AG09319 (cell line): ENCODE data around the gene UBE2J2.

Experiments used
- DNase-seq: peaks from one replicate; pipeline ENCODE4 v3.0.0-alpha.2; 2010; ENCODE audit warnings: low read depth; ENCODE audit errors: extremely low read depth
- TF ChIP-seq, protein P1 (sequence below): IDR thresholded peaks from 2 replicates; pipeline ENCODE4 v1.5.1; 2011; ENCODE audit warnings: low read depth, mild to moderate bottlenecking, inconsistent platforms, low read length, moderate library complexity

Gene UBE2J2

DNA sequence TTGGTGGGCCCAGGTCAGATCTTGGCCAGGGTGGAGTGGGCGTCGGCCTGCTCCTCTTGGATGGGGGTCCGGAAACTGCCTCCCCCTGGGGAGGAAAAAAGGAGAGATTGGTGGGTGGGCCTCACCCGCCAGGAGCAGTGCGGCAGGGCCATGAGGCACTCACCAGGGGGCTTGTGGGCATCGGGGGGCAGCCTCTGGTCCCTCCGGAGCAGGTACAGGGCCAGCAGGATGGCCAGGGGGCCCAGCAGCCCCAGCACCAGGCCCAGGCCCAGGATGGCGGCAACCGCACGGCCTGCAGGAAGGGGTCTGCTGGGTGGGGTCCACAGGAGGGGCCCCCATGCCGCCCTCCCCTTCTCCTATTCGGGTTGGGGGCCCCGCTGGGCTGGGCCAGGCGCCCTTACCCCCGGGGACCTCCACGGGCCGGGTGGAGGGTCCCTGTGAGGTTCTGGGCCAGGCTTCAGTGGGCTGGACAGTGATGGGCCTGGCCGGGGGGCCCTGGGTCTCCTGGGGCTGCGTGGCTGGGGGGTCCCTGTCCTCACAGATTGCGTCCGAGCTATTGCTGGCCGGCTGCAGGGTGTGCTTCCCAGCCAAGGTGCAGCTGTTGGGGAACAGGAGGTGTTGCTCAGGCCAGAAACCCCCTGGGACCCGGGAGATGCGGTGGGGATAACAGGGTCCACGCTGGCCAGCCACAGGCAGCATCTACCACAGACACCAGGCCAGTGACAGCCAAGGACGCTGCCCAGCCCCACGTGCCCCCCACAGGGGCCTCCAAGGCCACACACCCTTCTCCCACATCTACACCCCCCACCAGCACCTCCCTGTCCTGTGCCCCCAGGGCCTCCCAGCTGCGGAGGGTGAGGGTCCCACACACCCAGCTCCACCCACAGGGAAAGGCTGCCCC lies 61.9 kb downstream of the UBE2J2 start:
- DNase-seq, result no peak

DNA sequence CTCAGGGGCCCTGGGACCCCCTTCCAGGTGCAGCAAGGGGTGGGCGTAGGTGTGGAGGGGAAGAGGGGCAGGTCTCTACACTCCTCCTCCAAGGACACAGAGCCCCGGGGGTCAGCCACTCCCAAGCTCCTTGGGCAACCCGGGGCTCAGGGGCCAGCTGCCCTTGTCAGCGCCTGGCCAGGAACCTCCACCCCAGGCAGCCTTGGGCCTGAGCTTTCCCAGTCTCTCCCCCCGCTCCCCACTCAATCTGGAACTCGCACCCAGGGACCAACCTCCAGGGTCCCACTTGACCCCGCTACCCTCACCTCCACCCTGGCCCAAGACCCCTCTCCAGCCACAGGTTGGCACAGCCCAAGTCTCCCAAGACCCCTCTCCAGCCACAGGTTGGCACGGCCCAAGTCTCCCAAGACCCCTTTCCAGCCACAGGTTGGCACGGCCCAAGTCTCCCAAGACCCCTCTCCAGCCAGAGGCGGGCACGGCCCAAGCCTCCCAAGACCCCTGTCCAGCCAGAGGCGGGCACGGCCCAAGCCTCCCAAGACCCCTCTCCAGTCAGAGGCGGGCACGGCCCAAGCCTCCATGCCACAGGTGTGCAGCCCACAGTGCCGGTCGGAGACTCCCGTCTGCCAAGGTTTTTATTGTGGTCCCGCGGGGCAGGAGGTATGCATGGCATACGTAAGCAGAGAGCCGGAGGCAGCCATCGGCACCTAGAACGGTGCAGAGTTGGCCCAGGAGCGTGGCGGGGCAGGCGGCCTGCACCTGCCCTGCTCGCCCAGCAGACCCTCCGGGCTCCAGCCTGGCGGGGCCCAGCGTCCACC lies 62.7 kb downstream of the UBE2J2 start:
- no peak for DNase-seq
- TF ChIP-seq, protein P1, sequence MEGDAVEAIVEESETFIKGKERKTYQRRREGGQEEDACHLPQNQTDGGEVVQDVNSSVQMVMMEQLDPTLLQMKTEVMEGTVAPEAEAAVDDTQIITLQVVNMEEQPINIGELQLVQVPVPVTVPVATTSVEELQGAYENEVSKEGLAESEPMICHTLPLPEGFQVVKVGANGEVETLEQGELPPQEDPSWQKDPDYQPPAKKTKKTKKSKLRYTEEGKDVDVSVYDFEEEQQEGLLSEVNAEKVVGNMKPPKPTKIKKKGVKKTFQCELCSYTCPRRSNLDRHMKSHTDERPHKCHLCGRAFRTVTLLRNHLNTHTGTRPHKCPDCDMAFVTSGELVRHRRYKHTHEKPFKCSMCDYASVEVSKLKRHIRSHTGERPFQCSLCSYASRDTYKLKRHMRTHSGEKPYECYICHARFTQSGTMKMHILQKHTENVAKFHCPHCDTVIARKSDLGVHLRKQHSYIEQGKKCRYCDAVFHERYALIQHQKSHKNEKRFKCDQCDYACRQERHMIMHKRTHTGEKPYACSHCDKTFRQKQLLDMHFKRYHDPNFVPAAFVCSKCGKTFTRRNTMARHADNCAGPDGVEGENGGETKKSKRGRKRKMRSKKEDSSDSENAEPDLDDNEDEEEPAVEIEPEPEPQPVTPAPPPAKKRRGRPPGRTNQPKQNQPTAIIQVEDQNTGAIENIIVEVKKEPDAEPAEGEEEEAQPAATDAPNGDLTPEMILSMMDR, result no peak

More for the DNA sequence above, 61.9 kb downstream of the UBE2J2 start:
- TF ChIP-seq, protein P1, result no peak

DNA sequence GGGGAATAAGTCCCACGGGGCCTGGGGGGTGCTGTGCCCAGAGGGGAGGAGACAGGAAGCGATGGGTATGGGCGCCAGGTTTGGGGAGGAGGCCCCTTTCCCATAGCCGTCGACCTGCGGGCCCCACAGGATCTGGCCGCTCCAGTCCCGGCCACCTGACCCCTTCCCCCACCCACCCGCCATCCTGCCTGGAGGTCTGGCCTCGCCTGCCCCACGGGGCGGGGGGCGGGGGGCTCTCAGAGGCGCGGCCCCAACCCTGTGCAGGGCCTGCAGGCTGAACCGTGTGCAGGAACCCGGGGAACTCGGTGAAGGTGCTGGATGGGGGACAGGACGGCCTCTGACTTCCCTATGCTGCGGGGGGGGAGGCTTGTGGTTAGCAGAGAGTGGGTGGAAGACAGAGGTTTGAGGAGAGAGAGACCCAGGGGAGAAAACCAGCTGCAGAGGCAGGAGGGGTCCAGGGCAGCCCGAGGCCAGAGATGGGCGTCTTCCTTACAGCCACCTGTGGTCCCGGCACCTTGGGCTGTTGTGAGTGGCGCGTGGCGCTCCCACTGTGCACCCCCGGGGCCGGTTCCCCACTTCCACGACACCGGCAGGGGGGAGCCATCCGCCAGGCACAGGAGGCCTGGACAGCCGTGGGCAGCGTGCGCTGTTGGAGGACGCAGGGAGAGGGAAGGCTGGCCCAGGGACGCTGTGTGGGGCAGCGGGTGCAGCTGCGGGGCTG lies 64.8 kb downstream of the UBE2J2 start:
- TF ChIP-seq, protein P1, result no peak
- DNase-seq, result no peak

DNA sequence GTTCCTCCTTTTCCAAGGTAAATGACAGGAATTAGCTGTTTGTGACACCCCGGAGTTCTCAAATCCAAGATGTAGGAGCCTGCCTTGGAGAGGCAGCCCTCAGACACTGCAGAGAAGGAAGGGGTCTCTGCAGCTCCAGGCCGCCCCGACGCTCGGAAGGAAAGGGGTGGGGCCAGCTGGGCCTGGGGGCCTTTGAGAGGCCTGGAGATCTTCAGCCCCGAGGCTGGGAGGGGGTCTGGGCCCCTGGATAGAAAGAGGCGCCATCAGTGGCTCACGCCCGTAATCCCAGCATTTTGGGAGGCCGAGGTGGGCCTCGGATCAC lies 66.1 kb downstream of the UBE2J2 start:
- no peak for DNase-seq
- TF ChIP-seq, protein P1, result no peak

DNA sequence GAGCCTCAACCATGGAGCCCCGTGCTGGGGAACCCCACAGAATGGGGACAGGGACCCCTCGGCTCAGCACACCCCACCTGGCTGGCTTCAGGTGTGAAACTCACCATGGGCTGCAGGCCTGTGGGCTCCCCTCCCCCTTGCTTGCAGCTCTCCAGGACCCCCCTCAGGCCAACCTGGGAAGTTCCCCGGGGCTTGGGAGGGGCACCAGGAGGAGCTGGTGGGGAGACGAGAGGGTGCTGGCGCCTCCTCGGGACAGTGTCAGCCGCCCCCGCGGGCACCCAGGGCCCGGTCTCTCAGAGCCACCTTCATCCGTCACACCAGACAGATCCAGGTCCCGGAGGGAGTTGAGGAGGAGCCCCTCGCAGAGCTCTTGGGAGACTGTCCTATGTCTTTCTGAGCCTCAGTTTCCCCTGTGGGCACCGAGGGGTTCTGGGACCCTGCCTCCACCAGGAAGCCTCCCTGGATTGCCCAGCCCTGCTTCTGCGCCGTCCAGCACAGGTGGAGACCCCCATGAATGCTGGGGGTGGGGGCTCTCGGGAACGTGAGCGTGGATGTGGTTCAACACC lies 66.6 kb downstream of the UBE2J2 start:
- no peak for DNase-seq
- TF ChIP-seq, protein P1, result no peak

DNA sequence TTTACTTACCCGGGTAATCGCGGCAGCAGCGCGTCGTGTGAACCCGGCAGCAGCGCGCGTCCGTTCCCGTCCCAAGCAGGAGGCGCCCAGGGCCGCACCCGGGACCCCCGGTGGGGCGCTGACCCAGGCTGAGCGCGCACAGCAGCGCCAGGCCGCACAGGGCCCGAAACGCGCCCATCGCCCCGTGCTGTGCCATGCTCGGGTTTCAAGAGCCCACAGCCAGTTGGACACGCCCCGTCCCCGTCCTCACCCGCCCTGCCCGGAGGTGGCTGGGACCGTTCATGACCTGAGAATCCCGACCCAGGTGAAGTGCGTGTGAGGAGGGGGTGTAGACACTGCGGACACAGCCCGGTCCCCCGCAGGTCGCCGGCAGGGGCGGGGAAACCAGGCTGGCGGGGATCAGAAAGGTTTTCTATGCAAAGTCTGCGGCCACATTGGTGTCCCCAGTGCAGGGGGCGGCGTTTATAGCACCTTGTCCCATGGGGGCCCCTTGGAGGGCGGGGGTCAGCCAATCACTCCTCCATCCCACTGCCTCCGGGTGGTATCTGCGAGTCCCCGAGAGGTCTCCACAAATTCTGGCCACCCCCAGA lies 67.2 kb downstream of the UBE2J2 start, which contains the start of gene TNFRSF18:
TSS of gene TNFRSF18 (minus strand) at position 217 of the 590 bp plus-strand sequence. CDS start at position 196, 21 bp downstream.
- TF ChIP-seq, protein P1, result no peak
- no peak for DNase-seq
